Measurements from ENCODE around the gene FAM187B.
"Not testable (repeated sequence)": the region's sequence is repeated elsewhere in the genome, so short reads cannot be mapped to it uniquely, and the experiment has no call there.

FAM187B gene

GRCh38 chr19:35231956-35232645 is 3.6 kb upstream of the FAM187B start:
- no peak for DNase-seq

- no peak for DNase-seq
Measured at GRCh38 chr19:35229601-35230000, 1.1 kb upstream of the FAM187B start.

GRCh38 chr19:35226748-35227147 is 1.8 kb downstream of the FAM187B start:
- DNase-seq: no peak

- DNase-seq: no peak
Measured at GRCh38 chr19:35225951-35226350, 2.6 kb downstream of the FAM187B start.

GRCh38 chr19:35224681-35225571 is 3.6 kb downstream of the FAM187B start:
- no peak for DNase-seq

GRCh38 chr19:35223862-35224505 is 4.6 kb downstream of the FAM187B start:
- no peak for DNase-seq

GRCh38 chr19:35223084-35223790 is 5.3 kb downstream of the FAM187B start:
- DNase-seq: peak; percentile 79

- DNase-seq: no peak
Measured at GRCh38 chr19:35222373-35223015, 6.0 kb downstream of the FAM187B start.

- DNase-seq: not testable (repeated sequence)
Measured at GRCh38 chr19:35220973-35221590, 7.5 kb downstream of the FAM187B start.

- no peak for DNase-seq
Measured at GRCh38 chr19:35220315-35220921, 8.1 kb downstream of the FAM187B start.

GRCh38 chr19:35219008-35219407 is 9.5 kb downstream of the FAM187B start:
- DNase-seq: no peak

GRCh38 chr19:35217649-35217990 is 10.9 kb downstream of the FAM187B start:
- peak; percentile 48 for DNase-seq

GRCh38 chr19:35216833-35217648 is 11.5 kb downstream of the FAM187B start:
- DNase-seq: peak; percentile 93

- no peak for DNase-seq
Measured at GRCh38 chr19:35216016-35216832, 12.3 kb downstream of the FAM187B start.

- no peak for DNase-seq
Measured at GRCh38 chr19:35214766-35215422, 13.6 kb downstream of the FAM187B start.

- peak; percentile 91 for DNase-seq
Measured at GRCh38 chr19:35213663-35214632, 14.6 kb downstream of the FAM187B start.

- no peak for DNase-seq
Measured at GRCh38 chr19:35212241-35212640, 16.3 kb downstream of the FAM187B start.
